Eye (tissue), 1 donor: ENCODE measurements around the gene P2RX2.

ENCODE experiments used
- DNase-seq: peaks from one replicate; pipeline ENCODE4 v3.0.0-alpha.2; 2015

The P2RX2 gene

GRCh38 chr12:132640936-132641335, 22.4 kb downstream of the P2RX2 start:
- DNase-seq: no peak

DNA sequence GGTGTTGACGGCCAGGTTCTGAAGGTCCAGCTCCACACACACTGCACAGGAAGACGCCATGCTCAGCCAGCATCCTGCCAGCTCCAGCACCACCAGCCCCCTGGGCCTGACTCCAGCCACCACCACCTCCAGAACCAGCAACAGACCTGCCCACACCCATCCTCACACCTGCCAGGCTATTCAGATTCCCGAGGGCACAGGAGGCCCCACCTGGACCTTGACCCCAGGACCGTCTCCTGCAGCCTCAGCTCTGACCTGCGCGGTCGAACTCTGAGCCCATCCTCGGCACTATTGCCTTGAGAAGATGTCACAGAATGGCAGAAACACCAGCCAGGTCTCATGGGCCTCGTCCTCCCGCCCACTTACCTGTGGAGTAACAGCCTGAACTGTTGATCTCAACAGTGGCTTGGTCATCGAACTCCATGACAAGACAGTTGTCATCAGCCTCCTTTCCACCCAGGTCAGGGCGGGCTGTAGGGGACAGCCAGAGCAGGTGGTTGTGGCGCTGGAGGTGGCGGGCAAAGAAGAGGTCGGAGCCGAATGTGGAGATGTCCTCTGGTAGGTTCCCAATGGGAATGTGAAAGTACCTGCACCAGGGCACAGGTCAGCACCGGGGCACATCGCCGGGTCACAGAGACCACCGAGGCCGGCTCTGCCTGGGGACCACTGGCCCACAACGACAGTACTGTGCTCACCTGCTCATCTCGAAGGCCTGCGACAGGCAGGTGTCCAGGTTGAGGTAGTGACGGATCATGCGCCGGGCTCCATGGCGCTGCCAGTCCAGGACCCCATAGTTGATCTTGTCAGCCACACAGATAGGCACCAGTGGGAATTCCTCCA, 23.5 kb downstream of the P2RX2 start:
- no peak for DNase-seq

DNA sequence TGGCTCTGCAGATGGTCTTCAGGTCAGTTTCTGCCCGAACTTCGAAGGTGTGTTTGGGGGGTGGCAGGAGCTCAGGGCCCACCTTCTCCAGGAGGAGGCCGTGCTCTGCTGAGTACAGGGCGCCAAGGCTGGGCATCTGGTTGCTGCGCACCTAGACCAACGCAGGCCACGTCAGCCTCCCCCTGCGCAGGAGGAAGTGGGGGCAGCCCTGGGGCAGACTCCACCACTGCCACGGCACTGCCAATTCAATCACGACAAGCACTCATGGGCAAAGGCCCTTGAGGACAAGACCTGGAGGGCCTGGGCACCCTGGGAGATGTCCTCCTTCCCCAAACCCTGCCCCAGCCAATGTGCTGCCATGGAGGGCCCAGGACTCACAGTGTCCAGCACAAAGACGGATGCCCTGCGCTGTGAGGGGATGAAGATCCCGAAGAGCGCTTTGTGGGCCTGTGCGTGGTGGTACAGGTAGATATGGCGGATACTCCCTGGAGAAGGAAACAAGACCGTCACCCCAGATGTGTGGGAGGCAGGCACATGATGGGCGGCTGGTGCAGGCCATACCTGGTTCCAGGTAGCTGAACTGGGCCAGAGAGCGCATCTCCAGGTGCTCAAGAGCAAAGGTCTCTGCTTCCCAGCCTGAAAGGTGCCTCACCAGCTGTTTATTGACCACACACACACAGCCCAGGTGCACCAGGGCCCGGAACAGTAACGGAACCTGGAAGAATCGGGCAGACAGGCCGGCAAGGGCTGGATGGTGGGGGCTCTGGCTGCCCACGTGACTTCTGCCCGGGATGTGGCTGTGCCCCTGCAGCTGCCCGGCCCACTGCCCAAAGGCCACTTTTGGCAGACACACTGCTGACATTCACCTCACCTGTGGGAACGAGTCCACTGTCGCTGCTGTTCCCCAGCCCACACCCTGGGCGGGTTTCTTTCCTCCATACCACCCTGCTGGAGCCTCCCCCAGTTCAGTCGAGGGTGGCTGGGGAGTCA, 24.6 kb downstream of the P2RX2 start:
- no peak for DNase-seq

DNA sequence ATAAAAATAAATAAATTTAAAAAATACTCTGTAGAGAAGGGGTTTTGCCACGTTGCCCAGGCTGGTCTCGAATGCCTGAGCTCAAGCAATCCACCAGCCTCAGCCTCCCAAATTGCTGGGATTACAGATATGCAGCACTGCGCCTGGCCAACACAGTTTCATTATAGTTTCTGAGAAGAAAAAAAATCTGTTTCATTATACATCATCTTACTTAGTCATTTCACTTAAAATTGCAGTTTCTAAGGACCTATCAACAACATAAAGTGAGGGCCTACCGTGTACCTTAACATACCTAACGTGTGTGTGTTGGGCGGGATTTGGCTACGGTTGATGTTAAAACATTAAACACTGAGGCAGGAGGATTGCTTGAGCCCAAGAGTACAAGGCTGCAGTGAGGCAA, 28.3 kb downstream of the P2RX2 start:
- no peak for DNase-seq

DNA sequence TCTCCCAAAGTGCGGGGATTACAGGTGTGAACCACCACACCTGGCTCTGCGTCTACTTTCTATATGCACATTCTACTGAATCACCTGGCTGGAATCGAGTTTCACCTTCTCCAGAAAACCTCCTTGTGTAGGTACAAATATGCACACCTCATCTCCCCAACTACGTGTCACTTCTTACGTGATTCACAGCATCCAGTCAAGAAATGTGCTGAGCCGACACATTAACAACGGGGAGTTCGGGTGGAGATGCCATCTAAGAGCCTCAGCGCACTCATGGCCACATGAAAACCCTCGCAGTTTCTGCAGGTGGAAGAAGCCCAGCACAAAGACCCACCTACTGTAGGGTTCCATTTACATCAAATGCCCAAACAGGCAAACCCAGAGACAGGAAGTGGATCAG, 29.3 kb downstream of the P2RX2 start:
- DNase-seq: no peak

GRCh38 chr12:132648616-132649225, 30.1 kb downstream of the P2RX2 start:
- DNase-seq: no peak

DNA sequence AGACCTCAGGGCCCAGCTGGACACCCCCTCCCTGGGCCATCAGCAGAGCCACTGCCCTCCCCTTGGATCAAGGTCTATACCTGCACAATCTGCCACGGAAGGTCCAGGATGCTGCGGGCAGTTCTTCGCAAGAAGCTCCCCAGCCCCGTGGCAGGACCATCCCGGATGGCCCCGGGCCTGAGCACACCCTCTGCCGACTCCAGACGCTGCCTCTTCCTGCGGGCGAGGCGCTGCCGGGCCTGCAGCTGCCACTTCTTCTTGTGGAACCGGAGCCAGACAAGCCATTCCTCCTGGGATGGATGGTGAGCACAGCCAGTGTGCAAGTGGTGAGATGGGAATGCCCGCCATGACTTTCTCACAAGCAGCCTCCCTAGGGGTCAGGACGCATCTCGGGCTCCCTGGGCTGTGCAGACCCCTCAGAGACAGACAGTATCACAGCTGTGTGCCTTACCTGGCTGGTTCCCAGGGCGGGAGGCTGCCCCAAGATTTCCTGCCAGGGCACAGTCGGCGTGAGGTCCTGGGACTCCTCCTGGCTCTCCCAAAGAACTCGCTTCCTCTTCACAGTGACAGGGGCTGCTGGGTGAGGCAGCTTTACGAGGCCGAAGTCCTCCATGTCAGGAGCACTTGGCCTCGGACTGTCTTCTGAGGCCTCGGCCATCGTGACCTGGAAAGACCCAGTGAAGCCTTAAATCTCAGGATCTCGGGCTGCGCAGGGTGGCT, 30.8 kb downstream of the P2RX2 start:
- DNase-seq: no peak

GRCh38 chr12:132651444-132652100, 33.0 kb downstream of the P2RX2 start:
- no peak for DNase-seq

DNA sequence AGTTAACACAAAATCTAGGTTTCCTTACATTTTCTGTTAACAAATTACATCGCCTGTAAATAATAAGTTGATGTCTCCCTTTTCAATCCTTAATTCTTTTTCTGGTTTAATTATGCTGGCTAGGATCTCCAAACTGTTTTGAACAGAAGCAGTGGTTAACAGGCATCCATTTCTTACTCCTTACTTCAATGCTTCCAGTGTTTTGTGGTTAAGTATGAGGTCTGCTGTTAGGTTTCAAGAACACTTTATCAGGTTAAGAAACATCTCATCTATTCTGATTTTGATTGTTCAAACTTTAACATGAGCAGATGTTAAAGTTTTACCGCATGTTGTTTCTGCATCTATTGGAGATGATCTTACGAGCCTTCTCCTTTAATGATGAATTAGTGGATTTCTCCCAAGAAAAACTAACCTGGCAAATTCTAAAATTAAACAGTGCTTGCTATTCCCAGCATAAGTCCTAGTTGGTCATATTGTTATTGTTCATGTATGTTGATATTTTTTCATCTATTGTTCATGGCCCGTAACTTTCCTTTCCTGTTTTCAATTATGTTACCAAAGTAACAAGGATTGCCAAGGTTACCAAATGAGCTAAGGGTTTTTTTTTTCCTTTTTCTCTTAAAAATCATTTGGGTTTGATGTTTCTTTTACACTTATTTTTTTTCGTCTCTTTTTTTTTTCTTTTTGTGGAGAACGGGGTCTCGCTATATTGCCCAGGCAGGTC, 35.2 kb downstream of the P2RX2 start:
- peak; percentile 37 for DNase-seq

GRCh38 chr12:132657004-132657727, 38.6 kb downstream of the P2RX2 start:
- no peak for DNase-seq

GRCh38 chr12:132658149-132658894, 39.7 kb downstream of the P2RX2 start:
- no peak for DNase-seq

DNA sequence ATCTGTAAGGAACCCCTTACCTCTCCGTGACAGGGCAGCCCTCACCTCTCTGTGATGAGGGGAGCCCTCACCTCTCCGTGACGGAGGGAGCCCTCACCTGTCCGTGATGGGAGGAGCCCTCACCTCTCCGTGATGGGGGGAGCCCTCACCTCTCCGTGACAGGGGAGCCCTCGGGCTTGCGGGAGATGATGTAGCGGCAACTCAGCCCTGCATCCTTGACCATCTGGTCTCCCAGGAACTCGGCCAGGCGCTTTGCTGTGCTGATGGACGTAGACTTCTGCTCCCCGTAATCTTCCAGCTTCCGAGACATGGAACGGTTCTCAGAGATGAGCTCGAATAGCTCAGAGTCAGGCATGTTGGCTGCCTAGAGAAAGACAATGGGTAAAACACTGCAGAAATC, 40.6 kb downstream of the P2RX2 start:
- no peak for DNase-seq

DNA sequence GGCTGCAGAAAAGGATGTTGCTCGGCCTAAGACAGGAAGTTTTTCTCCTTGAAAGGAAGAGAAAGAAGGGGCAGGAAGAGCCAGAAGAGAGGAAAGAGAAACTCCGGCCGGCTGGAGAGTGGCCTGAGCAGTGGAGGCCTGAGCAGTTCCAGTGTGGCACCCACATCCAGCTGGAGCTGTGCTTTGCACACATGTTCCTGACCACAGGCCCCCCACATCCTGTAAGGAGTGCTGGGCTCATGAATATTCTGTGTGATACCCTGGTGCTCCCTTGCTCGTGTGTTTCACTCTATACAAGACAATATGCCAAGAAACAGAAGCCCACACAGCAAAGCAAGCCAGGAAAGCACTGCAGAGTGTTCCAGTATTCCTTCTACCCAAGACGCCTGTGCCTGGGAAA, 41.5 kb downstream of the P2RX2 start:
- no peak for DNase-seq

GRCh38 chr12:132660996-132661395, 42.4 kb downstream of the P2RX2 start:
- DNase-seq: no peak

GRCh38 chr12:132661972-132662371, 43.4 kb downstream of the P2RX2 start:
- no peak for DNase-seq

DNA sequence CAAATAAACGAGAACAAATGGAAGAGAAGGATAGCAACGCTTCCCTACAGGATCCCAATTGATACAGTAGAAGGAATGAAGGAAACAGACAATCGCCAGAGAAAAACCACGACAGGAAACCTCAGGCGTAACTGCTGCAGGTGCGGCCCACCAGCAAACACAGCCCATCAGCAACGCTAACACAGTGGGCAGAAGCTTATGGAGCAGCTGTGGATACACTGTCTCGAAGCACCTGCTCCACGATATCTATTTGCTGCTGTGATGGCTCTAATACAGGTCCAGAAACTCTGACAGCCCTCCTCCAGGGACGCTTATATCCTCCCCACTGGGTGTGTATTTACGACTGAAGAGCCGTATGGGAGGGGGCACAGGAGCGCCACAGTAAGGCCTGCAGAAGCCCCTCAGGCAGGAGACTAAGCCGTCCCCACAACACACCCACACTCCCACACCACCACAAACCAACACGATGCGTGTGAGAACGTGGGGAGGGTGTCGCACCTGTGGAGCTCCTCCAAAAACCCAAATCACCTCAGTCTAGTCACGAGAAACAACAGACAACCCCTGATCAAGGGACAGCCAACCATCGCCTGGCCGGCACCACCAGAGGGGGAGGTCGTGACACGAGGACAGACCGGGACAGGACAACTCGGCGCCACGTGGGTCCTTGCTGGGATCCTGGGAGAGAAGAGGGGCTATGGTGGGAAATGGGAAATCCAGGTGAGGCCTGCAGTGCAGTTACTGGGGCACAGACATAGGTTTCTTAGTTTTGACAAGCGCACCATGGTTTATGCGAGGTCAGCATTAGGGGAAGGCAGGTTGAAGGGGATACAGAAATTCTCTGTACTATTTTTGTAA, 44.6 kb downstream of the P2RX2 start:
- DNase-seq: no peak

GRCh38 chr12:132664206-132665148, 45.9 kb downstream of the P2RX2 start:
- DNase-seq: no peak

DNA sequence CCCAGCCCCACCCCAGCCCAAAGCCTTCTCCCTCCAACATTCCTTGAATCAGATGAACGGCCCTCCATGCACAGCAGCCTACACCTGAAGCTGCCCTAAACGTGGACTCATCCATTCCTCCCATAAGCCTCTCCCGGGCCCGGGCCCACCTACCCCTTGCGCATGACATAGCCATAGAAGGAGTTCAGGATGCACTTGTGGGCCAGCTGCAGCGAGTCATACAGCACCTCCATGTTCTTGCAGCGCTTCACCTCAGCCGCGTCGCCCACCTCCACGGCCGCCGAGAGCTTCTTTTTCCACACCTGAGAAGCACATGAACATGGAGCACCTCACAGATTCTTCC, 46.5 kb downstream of the P2RX2 start:
- DNase-seq: no peak
